GM18951 (cell line): ENCODE data around the gene ATG16L1.

Experiments used
- POLR2A ChIP-seq: IDR thresholded peaks from 4 replicates; pipeline ENCODE4 v1.6.1; 2011; ENCODE audit warnings: mild to moderate bottlenecking; ENCODE audit not compliant: insufficient read length, insufficient read depth; ENCODE audit errors: extremely low read depth
- in situ Hi-C: fragments of 300-500 bp; cut with MboI; formaldehyde crosslinking; loops from one replicate; pipeline ENCODE4 v1.12.0; 2022; ENCODE audit warnings: low sequenced_read_pairs, mixed read lengths, inconsistent platforms; ENCODE audit not compliant: unreplicated experiment

Gene ATG16L1

GRCh38 chr2:233235977-233236376 lies 15.5 kb upstream of the ATG16L1 start:
- TF ChIP-seq POLR2A, result no peak
- in situ Hi-C loops, result no loop called here

GRCh38 chr2:233236820-233237589 lies 14.5 kb upstream of the ATG16L1 start:
- in situ Hi-C loops, result no loop called here
- no peak for TF ChIP-seq POLR2A

DNA sequence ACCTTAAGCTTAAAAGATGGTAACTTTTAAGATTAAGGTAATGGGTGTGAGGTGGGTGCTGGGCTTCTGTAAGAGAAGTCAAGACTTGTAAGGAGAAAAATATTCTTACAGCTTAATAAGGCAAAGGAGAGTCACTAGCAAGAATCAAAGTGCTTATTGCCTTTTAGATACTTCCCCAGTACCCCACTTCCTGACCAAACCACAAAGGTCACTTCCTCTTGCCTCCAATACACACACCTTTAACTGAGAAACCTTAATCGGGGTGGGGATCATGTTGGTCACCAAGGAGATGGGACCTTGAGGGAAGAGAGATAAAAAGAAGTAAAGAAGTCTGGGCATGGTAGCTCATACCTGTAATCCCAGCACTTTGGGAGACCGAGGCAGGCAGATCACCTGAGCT lies 10.6 kb upstream of the ATG16L1 start:
- in situ Hi-C loops, result no loop called here
- TF ChIP-seq POLR2A, result no peak

- TF ChIP-seq POLR2A, result no peak
- in situ Hi-C loops, result no loop called here
These were observed 9.7 kb upstream of the ATG16L1 start for GRCh38 chr2:233241803-233242202.

DNA sequence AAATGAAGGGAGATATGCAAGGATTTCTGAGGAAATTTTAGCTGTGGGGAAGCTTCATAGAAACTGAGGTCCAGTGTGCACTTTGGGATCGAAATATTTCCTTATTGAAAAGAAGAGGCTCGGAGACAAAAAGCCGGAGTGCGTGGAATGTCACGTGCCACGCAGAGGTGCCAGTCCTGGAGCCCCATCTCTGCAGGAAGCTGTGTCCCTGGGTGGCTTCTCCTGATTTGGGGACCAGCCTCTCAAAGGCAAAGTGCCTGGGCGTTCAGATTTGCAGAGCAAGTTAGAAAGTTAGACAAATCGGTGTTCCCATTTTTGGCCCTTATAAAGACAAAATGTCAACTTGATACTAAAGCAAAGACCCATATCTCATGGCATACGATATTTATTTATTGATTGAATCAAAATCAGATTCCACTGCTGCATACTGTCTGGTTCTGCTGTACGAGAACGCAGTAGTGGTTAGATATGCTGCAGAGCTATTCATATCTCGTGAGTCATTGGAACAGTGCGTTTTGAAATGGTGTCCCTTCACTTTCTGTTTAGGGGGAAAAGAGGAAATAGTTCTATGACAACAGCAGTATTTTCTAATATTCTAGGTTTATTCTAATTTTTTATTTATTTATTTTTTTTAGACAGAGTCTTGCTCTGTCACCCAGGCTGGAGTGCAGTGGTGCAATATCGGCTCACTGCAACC lies 9.1 kb upstream of the ATG16L1 start:
- in situ Hi-C loops, result no loop called here
- TF ChIP-seq POLR2A, result no peak

- in situ Hi-C loops, result no loop called here
These were observed 8.1 kb upstream of the ATG16L1 start for GRCh38 chr2:233243348-233243747.

GRCh38 chr2:233244818-233245217 lies 6.7 kb upstream of the ATG16L1 start:
- no peak for TF ChIP-seq POLR2A
- in situ Hi-C loops, result no loop called here

More at GRCh38 chr2:233243348-233243747, 8.1 kb upstream of the ATG16L1 start:
- no peak for TF ChIP-seq POLR2A

DNA sequence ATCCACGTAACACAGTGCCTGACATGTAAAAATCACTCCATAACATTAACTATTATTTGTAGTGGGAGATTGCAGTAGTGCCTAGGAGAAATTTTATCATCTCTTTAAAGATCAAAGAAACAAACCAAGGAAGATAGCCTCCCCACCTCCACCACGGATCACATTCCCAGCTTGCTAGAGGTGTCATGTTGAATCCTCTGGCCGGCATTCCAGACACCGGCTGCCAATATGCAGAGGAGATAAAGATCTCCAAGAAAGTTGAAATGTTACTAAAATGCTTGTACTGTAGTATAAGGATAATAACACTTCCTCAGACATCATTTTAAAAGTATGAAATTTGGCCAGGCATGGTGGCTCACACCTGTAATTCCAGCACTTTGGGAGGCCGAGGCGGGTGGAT lies 6.1 kb upstream of the ATG16L1 start:
- in situ Hi-C loops, result no loop called here
- TF ChIP-seq POLR2A, result no peak

DNA sequence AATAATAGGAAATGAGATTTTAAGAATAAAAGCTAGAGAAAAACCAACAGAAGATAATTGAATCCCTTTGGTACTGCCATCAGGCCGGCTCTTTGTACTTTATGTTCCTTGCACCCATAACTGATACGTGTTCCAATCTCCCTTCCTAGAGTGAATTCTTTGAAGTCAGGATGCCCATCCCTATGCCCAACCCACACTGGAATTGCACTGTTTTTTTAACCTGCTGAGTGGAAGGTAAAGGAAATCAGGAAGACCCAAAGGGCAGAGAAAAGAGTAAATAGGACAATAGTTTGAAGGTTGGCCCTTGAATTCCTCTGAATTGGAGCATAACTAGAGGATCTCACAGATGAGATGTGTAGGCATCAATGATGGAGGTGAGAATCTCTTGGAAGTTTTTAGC lies 4.4 kb upstream of the ATG16L1 start:
- TF ChIP-seq POLR2A, result no peak
- in situ Hi-C loops, result no loop called here

DNA sequence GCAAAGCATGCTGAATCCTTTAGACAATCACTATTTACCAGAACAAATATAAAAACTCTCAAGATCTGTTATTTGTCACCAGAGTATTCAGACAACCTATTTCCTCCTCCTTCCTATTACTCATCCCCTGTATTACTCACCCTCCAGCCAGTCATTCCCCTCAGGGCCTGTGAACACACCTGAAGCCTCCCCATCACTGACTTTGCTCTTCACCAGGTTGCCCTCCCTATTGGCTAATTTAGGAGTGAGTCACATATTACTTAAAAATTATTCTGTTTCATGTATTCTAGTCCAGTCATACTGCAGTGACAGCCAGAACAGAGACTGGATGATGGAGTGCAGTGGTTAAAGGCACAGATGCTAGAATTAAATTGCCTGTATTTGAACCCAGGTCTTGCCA lies 3.7 kb upstream of the ATG16L1 start:
- no peak for TF ChIP-seq POLR2A
- in situ Hi-C loops, result no loop called here

- no peak for TF ChIP-seq POLR2A
- in situ Hi-C loops, result no loop called here
These were observed 2.5 kb upstream of the ATG16L1 start for GRCh38 chr2:233248999-233249398.

- in situ Hi-C loops, result loop anchor here (10.0 kb wide), 1 partner anchor 396 kb away; no protein-coding TSS in a partner anchor
These were observed 905 bp upstream of the ATG16L1 start for GRCh38 chr2:233250568-233250967.

GRCh38 chr2:233250985-233251305 lies 528 bp upstream of the ATG16L1 start:
- TF ChIP-seq POLR2A, result no peak
- in situ Hi-C loops, result loop anchor here (10.0 kb wide), 1 partner anchor 396 kb away; no protein-coding TSS in a partner anchor

More at GRCh38 chr2:233250568-233250967, 905 bp upstream of the ATG16L1 start:
- TF ChIP-seq POLR2A, result no peak

DNA sequence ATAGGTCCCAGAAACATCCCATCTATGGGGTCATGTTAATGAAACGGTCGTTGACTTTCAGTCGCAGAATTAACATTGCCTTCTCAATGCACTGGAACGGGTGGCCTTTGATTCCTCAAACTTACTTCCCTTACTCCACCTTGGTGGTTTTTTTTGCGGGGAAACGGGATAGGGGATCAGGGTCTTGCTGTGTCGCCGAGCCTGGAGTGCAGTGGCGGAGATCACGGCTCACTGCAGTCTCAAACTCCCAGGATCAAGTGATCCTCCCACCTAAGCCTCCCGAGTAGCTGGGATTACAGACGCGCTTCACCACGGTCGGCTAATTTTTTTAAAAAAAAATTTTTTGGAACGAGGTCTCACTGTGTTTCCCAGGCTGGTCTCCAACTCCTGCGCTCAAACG lies 754 bp downstream of the ATG16L1 start:
- no peak for TF ChIP-seq POLR2A
- in situ Hi-C loops, result loop anchor here (10.0 kb wide), 1 partner anchor 397 kb away; no protein-coding TSS in a partner anchor

DNA sequence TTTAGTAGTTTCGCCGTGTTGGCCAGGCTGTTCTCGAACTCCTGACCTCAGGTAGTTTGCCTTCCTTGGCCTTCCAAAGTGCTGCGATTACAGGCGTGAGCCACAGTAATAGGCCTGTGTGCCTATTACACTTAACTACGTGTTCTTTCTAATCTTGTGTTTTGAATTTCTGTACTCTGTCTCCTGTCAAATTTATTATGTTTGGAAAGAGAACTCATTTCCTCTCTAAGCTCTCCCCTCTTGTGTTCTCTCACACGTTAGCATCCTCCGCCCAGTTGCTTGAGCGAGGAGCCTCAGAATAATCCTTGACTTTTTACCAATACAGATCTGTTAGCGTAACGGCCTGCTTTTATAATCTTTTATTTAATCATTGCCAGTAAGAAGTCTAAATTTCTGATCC lies 3.7 kb downstream of the ATG16L1 start:
- in situ Hi-C loops, result loop anchor here (10.0 kb wide), 1 partner anchor 400 kb away; no protein-coding TSS in a partner anchor
- no peak for TF ChIP-seq POLR2A
